Limb (tissue), 2 donors: ENCODE results near the gene DSG3.
"Not testable (repeated sequence)": the region's sequence is repeated elsewhere in the genome, so short reads cannot be mapped to it uniquely, and the experiment has no call there.

Source experiments
- DNase-seq, 2 donors: peaks; one replicate each; pipeline ENCODE4 v3.0.0-alpha.2; 2016; ENCODE audit errors: extremely low spot score in 2 of 2

Gene DSG3

DNA sequence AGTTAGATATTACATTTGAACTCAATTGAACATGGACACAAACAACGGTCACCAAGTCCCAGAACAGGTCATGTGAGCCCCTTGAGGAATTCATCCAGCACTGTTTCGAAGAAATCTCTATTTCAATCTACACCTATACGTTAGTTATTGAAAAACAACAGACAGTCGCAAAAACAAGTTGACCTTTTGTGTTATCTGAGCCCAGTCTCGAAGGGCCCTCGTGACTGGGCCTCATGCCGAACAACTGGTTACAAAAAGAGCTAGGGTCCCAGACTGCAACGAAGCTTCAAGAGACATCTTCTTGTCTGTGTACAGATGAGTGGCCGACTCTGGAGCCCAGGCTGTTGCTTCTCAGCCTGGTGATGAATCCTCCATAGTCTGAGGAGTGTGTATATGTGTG lies 45.1 kb downstream of the DSG3 start:
- no peak for DNase-seq

- no peak for DNase-seq
Measured at GRCh38 chr18:31493171-31493570, 45.6 kb downstream of the DSG3 start.

- no peak for DNase-seq
Measured at GRCh38 chr18:31493941-31494340, 46.4 kb downstream of the DSG3 start.

- DNase-seq: not testable (repeated sequence)
Measured at GRCh38 chr18:31494705-31495244, 47.2 kb downstream of the DSG3 start.

- DNase-seq: no peak
Measured at GRCh38 chr18:31497404-31497835, 49.9 kb downstream of the DSG3 start.

DNA sequence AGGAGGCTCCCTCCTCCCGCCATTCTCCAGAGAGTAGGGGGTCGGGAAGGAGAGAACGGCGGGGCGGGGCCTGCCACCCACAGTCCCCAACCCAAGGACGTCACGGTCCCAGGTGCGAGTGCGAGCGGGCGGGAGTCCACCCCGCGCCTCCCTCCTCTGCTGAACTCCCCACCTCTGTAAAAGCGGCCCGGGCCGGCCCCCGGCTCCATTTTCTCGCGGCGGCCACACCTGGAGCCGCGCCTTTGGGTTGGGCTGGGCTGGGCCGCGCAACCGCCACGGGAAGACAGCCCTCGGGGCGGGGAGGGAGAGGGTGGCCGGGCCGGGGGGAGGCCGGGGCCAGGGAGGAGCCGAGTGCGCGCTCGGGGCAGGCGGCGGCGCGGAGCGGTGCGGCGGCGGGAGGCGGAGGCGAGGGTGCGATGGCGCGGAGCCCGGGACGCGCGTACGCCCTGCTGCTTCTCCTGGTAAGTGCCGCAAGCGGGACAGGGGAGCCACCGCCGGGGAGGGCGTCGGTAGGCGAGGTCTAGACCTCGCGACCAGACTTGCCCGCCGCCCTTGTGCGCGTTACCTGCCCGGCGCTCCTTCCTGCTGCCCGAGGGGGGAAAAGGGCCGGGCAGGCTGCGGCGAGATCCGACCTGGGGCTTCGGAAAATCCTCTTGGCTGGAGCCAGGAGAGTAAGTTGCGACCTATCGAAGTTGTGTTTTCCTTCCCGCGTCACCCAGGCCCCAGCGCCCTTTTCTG lies 50.5 kb downstream of the DSG3 start, which contains the start of gene DSG2:
TSS of gene DSG2 (plus strand) at position 342 of the 738 bp plus-strand sequence. CDS start at position 417, 75 bp downstream.
- DNase-seq: peak; percentile 40 to 80

GRCh38 chr18:31498574-31499524 lies 51.3 kb downstream of the DSG3 start:
- DNase-seq: peak; percentile 10 to 54

DNA sequence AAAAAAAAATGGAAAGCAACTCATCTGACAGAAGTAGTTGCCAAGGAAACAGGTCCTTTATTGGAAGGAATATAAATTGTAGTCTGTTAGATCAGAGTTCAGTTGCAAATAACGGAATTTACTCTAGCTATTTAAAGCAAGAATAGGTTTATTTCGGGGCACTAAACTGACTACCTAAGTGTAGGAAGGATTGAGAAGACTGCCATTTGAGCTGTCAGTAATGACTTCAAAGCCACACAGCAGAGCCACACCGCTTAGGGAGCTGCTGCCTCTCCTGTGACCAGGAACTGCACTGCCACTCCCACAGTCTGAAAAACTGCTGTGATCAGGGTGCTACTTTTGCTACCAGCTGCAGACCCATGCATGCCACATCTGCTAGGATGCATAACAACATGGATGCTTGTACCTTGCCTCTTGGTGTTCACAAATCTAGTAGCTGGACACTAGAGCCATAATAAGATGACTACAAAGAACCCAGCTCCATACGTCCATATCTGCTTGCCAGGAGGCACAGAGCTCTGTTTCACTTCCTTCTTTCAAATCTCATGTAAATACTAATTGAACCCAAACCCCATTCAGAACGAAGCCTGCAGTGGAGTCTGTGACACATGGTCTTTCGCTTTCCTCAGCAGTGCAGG lies 52.6 kb downstream of the DSG3 start:
- DNase-seq: no peak

GRCh38 chr18:31503011-31503410 lies 55.5 kb downstream of the DSG3 start:
- no peak for DNase-seq

GRCh38 chr18:31504455-31505147 lies 57.1 kb downstream of the DSG3 start:
- no peak for DNase-seq

GRCh38 chr18:31505156-31505555 lies 57.6 kb downstream of the DSG3 start:
- DNase-seq: no peak

DNA sequence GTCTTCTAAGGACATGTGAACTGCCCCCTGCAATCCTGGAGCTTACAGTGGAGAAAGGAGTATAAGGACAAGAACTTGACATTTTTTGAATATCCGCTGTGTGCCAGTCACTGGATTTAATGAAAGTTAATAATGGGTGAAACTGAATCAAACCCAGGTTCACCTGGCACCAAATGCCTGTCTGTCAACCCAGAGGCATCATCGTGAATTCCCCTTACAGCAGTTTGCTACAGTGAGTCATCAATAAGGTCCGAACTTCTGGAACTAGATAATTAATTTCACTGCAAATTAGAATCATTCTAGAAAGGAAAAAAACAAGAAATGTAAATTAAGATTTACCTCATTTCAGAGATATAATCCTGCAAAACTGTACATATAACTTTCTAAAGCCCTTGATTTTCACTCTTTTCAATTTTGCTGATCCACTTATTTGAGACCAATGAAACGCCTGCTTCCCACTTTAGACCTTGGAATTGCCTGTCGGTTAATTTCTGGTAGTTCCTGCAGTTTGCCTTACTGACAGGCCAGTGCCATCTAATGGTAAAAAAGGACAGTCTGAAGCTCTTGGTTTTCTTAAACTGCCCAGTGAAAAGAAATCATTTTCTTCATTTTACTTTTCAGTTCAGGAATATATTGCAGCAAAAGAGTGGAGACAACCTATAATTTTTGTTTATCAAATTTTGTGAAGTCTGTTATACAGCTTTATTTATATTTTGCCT lies 58.6 kb downstream of the DSG3 start:
- peak in 1 of 2 donors; percentile 16 for DNase-seq

DNA sequence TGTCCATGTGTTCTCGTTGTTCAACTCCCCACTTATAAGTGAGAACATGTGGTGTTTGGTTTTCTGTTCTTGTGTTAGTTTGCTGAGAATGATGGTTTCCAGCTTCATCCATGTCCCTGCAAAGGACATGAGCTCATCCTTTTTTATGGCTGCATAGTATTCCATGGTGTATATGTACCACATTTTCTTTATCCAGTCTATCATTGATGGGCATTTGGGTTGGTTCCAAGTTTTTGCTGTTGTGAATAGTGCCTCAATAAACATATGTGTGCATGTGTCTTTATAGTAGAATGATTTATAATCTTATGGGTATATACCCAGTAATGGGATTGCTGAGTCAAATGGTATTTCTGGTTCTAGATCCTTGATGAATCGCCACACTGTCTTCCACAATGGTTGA lies 59.6 kb downstream of the DSG3 start:
- not testable (repeated sequence) for DNase-seq

DNA sequence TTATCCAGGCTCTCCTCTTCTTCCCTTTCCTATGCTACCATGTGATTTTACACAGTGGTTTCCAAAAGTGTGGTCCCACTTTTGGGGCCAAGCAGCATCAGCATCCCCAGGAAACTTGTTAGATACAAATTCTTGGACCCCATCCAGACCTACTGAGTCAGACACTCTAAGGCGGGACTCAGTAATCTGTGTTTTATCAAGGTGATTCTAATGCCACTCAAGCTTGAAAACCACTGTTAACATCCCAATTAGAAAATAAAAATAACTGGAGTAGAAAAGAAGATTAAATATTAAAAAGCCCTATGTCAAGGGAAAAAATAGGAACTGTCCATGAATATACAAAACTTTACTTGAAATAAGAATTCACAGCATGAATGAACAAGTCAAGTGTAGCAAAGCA lies 61.2 kb downstream of the DSG3 start:
- DNase-seq: no peak

- no peak for DNase-seq
Measured at GRCh38 chr18:31509571-31509970, 62.0 kb downstream of the DSG3 start.

DNA sequence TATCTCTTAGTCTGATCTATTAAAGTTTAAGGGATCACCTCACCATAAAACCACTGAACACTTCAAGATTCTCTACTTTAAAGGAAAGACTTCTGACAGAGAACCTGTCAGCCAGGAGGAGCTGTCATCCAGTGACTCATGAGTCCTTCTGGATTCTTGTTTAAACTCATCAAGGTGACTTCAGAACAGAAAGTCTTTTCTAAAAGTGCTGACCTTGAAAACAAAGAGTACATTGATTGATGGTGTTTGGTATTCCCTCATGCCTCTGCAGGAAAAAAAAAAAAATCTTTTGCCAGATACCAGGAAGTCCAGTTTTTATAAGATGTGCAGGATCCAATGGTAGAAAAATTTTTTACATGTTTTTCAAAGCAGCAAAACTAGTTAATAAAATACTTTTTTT lies 62.8 kb downstream of the DSG3 start:
- DNase-seq: no peak

- DNase-seq: no peak
Measured at GRCh38 chr18:31511098-31511497, 63.6 kb downstream of the DSG3 start.

GRCh38 chr18:31512203-31512764 lies 64.7 kb downstream of the DSG3 start:
- DNase-seq: no peak

DNA sequence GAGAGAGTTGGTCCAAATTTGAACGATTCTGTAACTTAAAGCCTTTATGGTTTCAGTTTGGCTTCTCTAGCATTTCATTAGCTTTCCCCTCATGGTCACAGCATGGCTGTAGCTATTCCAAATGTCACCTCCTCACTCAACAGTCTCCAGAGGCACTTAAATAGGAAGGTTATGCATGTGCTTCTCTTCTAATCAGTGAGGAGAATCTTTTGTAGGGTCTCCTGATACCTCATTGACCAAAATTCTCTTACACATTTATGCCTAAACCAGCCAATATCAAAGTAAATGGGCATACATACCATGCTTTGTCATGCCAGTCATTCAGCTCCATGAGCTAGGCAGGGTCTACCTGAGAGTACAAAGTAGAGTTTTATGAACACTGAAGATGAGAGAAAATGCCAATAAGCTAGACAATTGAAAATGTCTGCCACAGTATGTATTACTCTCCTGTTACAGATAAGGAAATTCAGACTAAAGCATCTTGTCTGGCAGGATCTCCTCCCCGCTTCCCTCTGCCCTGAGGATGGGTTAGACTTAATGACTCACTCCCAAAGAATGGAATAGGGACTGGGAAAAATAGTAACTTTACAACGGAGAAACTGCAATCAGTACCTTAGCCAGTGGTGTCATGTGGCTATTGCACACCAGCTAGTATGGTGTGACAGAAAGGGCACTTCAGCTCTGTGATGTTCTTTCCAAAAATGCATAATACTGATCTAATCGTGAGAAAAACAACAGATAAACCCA lies 65.8 kb downstream of the DSG3 start:
- no peak for DNase-seq
